ENCODE results near the gene AP2S1. TPM values are rescaled to one million over a fixed set of nuclear protein-coding genes. Genes with fewer than 3 reads are reported as not detected.

AP2S1 gene
- polyA plus RNA-seq, 1 experiment, result 148 TPM

- Histone ChIP-seq H3K27me3 (ENCODE audit: control insufficient read depth, insufficient read depth, low read length) (no peaks in the 10 kb centered on the region), H3K9me3 (ENCODE audit: control insufficient read depth, insufficient read depth, low read length) (no peaks in the 10 kb centered on the region), H3K27ac (ENCODE audit: low read depth, low read length) (no peak overlapping the region), H3K4me3 (ENCODE audit: low read depth, low read length) (no peak overlapping the region)
- no peak for DNase-seq (ENCODE audit: low read depth, low spot score)
- TF ChIP-seq, protein P1, sequence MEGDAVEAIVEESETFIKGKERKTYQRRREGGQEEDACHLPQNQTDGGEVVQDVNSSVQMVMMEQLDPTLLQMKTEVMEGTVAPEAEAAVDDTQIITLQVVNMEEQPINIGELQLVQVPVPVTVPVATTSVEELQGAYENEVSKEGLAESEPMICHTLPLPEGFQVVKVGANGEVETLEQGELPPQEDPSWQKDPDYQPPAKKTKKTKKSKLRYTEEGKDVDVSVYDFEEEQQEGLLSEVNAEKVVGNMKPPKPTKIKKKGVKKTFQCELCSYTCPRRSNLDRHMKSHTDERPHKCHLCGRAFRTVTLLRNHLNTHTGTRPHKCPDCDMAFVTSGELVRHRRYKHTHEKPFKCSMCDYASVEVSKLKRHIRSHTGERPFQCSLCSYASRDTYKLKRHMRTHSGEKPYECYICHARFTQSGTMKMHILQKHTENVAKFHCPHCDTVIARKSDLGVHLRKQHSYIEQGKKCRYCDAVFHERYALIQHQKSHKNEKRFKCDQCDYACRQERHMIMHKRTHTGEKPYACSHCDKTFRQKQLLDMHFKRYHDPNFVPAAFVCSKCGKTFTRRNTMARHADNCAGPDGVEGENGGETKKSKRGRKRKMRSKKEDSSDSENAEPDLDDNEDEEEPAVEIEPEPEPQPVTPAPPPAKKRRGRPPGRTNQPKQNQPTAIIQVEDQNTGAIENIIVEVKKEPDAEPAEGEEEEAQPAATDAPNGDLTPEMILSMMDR (IDR thresholded peaks at IDR 0.05; ENCODE audit: low read depth, low read length), result no peak
- CTCF ChIA-PET, result interaction anchor here (0.6 to 3.9 kb wide), 3 partner anchors 9 to 149 kb away, joined by 3 to 41 read pairs (median 9); no protein-coding TSS in a partner anchor
- POLR2A ChIA-PET, result interaction anchor here (0.9 kb wide), 1 partner anchor 54 kb away, joined by 3 read pairs; the partner anchor contains the start of gene SLC1A5
Observed at GRCh38 chr19:46842791-46843190, 7.9 kb downstream of the AP2S1 start.

GRCh38 chr19:46841458-46842083 lies 9.1 kb downstream of the AP2S1 start:
- no peaks in the 10 kb centered on the region for H3K9me3 ChIP-seq (ENCODE audit: control insufficient read depth, insufficient read depth, low read length)
- H3K4me3 ChIP-seq (ENCODE audit: low read depth, low read length), result no peak overlapping the region
- DNase-seq (ENCODE audit: low read depth, low spot score), result no peak
- ChIA-PET CTCF (interaction anchor here (0.6 to 3.9 kb wide), 17 partner anchors 8 to 155 kb away, joined by 3 to 52 read pairs (median 8); partner anchors contain the start of gene AP2S1), POLR2A (interaction anchor here (1.2 to 2.9 kb wide), 3 partner anchors 9 to 53 kb away, joined by 3 to 52 read pairs (median 6); partner anchors contain the start of genes AP2S1 and SLC1A5)
- H3K27me3 ChIP-seq (ENCODE audit: control insufficient read depth, insufficient read depth, low read length), result no peaks in the 10 kb centered on the region
- TF ChIP-seq, protein P1 (IDR thresholded peaks at IDR 0.05; ENCODE audit: low read depth, low read length), result no peak
- no peak overlapping the region for H3K27ac ChIP-seq (ENCODE audit: low read depth, low read length)

DNA sequence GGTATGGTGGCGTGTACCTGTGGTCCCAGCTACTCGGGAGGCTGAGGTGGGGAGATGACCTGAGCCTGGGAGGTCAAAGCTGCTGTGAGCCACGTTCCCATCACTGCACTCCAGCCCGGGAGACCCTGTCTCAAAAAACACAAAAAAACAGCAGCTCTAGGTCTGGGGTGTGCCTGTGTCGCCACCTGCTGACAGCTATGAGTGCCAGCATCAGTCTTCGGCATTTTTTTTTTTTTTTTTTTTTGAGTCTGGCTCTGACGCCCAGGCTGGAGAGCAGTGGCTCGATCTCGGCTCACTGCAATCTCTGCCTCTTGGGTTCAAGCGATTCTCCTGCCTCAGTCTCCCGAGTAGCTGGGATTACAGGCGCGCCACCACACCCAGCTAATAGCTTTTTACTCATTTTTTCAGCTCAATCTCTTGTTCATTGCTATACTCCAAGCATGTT lies 10.1 kb downstream of the AP2S1 start:
- TF ChIP-seq, protein P1 (IDR thresholded peaks at IDR 0.05; ENCODE audit: low read depth, low read length), result peak; percentile 91
- H3K9me3 ChIP-seq (ENCODE audit: control insufficient read depth, insufficient read depth, low read length), result no peaks in the 10 kb centered on the region
- no peak for DNase-seq (ENCODE audit: low read depth, low spot score)
- POLR2A ChIA-PET, result interaction anchor here (0.6 to 2.9 kb wide), 16 partner anchors 10 to 830 kb away, joined by 3 to 52 read pairs (median 6); partner anchors contain the start of genes AP2S1 and SLC1A5
- no peak overlapping the region for H3K4me3 ChIP-seq (ENCODE audit: low read depth, low read length)
- CTCF ChIA-PET, result interaction anchor here (0.5 to 3.9 kb wide), 55 partner anchors 9 to 524 kb away, joined by 3 to 52 read pairs (median 5); partner anchors contain the start of genes AP2S1 and DACT3
- H3K27me3 ChIP-seq (ENCODE audit: control insufficient read depth, insufficient read depth, low read length), result no peaks in the 10 kb centered on the region
- H3K27ac ChIP-seq (ENCODE audit: low read depth, low read length), result no peak overlapping the region

- CTCF ChIA-PET, result interaction anchor here (0.5 to 3.9 kb wide), 47 partner anchors 8 to 1347 kb away, joined by 3 to 52 read pairs (median 5); partner anchors contain the start of genes AP2S1 and DACT3
- no peaks in the 10 kb centered on the region for H3K27me3 ChIP-seq (ENCODE audit: control insufficient read depth, insufficient read depth, low read length)
- POLR2A ChIA-PET, result interaction anchor here (0.6 to 2.9 kb wide), 17 partner anchors 10 to 829 kb away, joined by 3 to 52 read pairs (median 6); partner anchors contain the start of genes AP2S1 and SLC1A5
- no peak overlapping the region for H3K27ac ChIP-seq (ENCODE audit: low read depth, low read length)
- H3K4me3 ChIP-seq (ENCODE audit: low read depth, low read length), result no peak overlapping the region
- no peaks in the 10 kb centered on the region for H3K9me3 ChIP-seq (ENCODE audit: control insufficient read depth, insufficient read depth, low read length)
- TF ChIP-seq, protein P1 (IDR thresholded peaks at IDR 0.05; ENCODE audit: low read depth, low read length), result no peak
- no peak for DNase-seq (ENCODE audit: low read depth, low spot score)
Observed at GRCh38 chr19:46839752-46840497, 10.7 kb downstream of the AP2S1 start.
